LoVo (cell line): Measurements from ENCODE around the gene SSTR4.
"Not testable (repeated sequence)": the region's sequence is repeated elsewhere in the genome, so short reads cannot be mapped to it uniquely, and the experiment has no call there.

ENCODE experiments used
- DNase-seq: peaks from one replicate; pipeline ENCODE4 v3.0.0-alpha.2; 2016; ENCODE audit warnings: low spot score

SSTR4 gene, protein sequence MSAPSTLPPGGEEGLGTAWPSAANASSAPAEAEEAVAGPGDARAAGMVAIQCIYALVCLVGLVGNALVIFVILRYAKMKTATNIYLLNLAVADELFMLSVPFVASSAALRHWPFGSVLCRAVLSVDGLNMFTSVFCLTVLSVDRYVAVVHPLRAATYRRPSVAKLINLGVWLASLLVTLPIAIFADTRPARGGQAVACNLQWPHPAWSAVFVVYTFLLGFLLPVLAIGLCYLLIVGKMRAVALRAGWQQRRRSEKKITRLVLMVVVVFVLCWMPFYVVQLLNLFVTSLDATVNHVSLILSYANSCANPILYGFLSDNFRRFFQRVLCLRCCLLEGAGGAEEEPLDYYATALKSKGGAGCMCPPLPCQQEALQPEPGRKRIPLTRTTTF

DNA sequence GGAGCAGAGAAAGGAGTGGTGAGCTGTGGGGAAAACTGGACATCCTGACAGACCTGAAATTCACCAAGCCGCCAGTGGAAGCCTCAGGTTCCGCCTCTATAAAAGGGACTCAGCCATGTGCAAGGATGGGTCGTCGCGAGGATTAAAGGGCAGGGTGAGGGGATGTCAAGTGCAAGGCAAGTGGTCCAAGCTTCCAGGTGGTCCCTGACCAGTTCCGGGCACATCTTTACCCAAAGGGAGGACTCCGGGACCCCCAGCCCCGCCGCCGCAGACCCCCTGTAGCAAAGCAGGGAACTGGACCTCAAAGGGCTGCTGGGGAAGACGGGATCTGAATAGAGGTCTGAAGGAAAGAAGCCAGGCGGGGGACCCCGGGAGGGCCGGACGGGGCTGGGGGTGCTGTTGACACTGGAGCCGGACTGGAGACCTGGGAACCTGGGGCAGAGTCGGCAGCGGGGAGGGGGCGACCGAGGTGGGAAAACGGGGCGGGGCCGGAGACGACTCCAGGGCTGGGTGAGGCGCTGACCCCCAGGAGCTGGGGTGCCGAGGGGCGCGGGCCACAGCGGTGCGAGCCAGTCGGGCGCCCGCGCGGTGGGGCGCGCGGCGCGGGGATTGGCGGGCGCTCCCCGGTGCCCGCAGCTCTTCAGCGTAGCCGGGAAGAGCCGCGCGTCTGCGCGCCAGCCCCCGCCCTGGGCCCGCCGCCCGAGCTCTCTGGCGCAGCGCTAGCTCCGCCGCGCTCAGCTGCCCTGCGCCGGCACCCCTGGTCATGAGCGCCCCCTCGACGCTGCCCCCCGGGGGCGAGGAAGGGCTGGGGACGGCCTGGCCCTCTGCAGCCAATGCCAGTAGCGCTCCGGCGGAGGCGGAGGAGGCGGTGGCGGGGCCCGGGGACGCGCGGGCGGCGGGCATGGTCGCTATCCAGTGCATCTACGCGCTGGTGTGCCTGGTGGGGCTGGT is at the start of gene SSTR4:
SSTR4 (plus strand) TSS at position 592 of the 951 bp plus-strand sequence; CDS start at position 764, 172 bp downstream.
- DNase-seq = no peak

- no peak for DNase-seq
Measured at GRCh38 chr20:22986601-22987000, 48.5 kb upstream of the SSTR4 start.

GRCh38 chr20:22991424-22991823 is 43.7 kb upstream of the SSTR4 start:
- DNase-seq = not testable (repeated sequence)

GRCh38 chr20:22993823-22994222 is 41.3 kb upstream of the SSTR4 start:
- DNase-seq = no peak

DNA sequence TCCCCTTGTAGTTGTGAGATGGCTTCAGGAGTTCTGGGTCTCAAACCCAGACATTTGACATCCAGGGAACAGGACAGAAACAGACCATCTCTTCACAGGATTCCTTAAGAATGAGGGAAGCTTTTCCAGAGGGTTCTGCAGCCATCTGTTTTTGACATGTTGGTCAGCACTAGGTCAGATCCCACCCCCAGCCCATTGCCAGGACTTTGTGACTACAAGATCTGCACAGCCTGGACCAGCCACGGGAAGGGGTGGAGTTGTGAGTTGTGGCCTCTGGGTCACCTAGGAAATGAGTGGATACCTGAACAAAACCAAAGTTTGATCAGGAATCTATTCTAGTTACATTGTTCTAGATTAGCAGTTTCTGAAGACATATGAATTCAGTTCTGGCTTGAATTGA is 39.2 kb upstream of the SSTR4 start:
- no peak for DNase-seq

- DNase-seq = no peak
Measured at GRCh38 chr20:22998476-22998875, 36.6 kb upstream of the SSTR4 start.

GRCh38 chr20:22999756-23000155 is 35.4 kb upstream of the SSTR4 start:
- DNase-seq = no peak

- DNase-seq = no peak
Measured at GRCh38 chr20:23000232-23000947, 34.7 kb upstream of the SSTR4 start.

DNA sequence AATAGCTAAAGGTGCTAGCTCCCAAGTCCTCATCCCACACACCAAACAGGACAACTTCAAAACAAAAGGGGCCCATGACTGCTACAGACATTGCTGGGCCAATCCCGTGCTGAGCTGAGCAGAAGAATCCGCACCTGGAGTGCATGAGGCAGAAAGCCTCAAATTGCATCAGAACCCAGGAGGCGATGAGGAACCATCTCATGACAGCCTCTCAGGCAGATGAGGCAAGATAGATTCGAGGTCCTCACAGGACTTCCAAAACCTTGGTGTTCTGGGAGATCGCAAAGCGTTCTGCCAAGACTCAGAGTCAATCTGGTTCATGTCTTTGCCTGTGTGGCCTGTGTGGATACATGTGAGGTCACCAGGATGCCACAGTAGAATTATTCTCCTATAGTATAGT is 32.8 kb upstream of the SSTR4 start:
- DNase-seq = no peak

GRCh38 chr20:23003077-23003635 is 32.0 kb upstream of the SSTR4 start:
- no peak for DNase-seq

DNA sequence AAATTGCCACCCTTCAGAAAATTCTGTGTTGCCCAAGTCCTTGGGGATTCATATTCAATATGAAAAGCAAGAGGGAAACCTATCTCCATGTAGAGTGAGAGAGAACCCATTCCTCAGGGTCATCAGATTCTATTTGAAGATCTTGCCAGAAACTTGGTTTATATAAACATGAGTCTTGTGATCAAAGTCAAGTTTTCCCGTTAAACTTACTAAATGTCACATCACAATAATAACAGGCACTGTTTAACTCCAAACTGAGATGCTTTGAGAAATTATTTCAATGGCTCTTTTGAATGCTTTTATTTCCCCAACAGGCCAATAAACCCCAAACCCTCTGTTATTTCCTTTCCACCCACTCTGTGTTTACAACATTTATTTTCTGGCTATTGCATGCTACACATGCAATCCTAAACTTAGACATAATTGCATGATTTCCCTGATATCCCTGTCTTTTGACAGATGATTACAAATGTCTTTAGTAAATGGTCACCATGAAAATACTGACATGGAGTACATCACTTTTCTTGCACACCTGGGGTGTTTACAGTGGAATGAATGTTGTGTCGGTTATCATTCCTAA is 31.1 kb upstream of the SSTR4 start:
- DNase-seq = no peak

DNA sequence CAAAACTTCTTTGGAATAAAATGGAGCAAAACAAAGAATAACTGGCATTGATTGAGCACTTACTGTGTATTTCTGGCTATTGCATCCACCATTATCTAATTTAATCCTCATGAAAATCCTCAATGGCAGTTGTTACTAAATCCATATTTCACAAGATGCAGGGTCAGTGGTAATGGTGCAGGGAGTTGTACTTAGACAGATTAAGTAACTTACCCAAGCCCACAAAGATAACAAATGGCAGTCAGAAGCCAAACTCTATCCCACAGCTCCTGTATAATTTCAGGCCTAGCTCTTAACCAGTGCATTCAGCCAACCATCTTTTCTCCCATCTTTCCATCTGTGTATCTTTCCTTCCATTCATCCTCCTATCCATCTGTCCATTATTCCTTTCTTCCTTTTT is 29.3 kb upstream of the SSTR4 start:
- no peak for DNase-seq

GRCh38 chr20:23007462-23007861 is 27.6 kb upstream of the SSTR4 start:
- DNase-seq = no peak

DNA sequence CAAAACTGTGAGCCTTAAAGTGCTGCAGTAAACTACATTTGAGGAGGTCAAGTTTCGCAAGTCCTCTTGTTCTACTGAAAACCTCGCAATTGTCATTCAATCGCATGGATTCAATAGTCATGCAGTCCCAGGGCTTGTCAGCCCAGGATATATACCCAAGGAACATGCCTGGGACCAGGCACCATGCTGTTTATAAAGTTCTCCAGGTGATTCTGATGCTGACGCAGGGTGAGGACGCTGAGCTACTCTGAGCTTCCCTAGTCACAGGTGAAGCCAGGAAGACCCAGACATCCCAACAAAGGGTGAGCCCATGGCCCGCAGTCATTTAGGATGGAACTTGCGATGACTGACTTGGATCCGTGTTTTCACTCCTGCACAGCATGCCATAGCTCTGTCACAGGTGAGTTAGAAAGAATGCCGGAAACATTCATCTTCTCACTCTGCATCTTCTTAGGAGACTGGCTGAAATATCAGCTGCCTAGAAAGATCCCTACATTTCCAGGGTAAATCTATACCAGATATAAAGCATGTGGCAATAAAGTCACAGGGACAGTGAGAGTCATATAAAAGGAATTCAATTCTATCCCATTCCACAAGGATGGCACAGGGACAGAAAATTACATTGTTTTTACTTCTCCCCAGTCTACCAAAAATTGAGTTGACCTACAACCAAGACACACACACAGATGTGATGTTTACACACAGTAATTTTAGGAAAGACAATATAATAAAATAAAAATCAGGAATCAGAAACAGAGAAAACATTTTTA is 27.0 kb upstream of the SSTR4 start:
- no peak for DNase-seq

GRCh38 chr20:23008667-23009066 is 26.4 kb upstream of the SSTR4 start:
- no peak for DNase-seq

DNA sequence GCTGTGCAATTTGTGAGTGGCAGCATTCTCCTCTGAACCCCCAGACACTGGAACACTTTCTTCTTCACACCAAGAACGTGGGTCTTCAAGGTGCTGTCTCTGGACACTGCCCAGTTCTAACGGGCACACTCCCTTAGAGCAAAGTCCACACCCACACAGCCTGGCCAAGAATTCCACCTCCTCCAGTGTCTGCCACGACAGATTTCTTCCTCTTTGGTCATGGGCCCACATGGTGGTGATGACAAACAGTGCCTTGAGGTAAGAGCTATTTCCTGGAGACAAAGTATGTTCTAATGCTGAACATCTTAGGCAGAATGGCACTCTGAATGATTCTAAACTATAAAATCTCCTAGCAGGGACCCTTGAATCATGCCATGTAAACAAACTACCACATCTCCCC is 25.5 kb upstream of the SSTR4 start:
- peak; percentile 1 for DNase-seq

DNA sequence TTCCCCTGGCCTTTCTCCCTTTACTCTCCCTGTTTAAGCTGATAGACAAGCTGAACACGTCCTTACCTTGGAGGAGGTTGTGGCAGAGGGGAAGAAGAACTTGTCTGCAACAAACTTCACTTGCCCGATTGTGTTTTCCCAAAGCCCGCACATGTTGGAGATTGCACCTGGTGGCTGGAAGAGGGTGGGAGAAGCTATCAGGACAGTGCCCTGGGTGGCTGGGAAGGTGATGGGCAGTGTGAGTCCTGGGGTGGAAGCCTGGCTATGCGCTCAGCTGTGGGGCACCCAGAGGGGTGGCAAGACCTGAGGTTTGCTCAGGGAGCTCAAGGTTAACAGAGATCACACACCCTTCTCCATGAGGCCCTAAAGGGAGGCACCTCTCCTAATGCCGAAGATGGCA is 25.0 kb upstream of the SSTR4 start:
- no peak for DNase-seq

DNA sequence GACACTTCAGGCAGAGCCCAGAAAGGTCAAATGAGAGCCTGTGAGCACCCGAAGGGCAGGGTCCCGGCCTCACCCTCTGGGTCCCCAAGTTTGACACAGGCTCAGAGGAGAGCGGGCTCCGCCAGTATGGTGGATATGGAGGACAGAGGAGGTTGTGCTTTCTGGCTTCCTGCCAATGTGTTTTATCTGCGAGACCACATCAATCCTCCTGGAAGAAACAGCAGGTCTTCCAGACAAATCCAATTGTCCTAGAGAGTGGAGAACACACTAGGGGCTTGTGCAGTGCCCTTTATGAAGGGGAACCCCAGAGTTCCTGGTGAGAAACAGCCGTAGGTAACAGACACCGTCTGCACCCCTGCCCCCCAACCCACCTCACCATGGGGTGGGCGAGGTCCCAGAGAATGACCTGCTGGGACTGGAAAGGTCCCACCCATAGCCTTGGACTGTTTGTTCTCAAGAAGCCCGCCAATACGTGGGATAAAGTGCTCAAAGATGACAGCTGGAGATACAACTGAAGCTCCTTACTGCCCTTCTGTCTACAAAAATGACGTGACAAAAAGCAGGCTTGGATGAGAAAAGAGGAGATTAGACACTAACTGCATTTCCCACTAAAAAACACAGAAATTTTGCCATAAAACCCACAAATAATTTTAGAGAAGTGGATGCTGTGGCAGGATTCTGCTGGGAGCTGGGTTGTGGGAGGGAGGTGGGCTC is 23.9 kb upstream of the SSTR4 start:
- DNase-seq = no peak

DNA sequence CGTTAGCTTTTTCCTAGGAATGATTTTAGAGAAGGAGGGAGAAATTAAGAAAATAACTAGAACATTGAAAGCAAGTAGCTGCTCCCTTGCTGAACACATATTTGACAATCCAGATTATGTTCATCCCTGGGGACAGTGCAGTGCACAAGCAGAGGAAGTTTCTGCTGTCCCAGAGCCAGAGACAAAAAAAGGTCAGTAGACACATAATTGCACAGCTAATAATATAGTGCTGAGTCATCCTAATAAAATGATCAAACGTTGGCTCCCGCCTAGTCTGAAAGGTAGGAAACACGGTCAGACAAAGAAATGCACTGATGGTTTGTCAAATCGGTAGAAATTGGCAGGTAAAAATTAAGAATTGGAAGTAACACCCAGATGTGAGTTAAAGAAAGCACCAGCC is 21.7 kb upstream of the SSTR4 start:
- DNase-seq = no peak

DNA sequence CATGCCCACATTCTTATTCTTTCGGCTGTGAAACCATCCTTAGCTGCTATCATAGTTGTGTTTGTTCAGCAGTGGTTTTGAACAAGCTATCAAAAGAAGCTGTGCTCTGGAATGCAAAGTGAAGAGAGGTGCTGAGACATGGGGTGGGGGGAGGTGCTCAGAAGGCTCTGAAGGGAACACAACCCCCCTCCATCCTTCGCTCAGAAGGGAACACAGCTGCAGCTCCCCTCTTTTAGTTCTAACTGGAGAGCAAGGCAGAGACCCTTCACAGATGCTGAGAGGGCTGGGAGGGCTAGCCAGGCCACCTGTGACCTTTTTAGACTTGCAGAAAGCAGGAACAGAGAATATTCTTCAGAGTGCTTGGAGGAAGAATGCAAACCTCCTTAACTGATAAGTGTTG is 17.6 kb upstream of the SSTR4 start:
- no peak for DNase-seq
